ENCODE data around the gene GLOD4. TPM values are rescaled to one million over a fixed set of nuclear protein-coding genes. Genes with fewer than 3 reads are reported as not detected.

Gene GLOD4
- polyA plus RNA-seq, 1 experiment: 15.8 TPM

DNA sequence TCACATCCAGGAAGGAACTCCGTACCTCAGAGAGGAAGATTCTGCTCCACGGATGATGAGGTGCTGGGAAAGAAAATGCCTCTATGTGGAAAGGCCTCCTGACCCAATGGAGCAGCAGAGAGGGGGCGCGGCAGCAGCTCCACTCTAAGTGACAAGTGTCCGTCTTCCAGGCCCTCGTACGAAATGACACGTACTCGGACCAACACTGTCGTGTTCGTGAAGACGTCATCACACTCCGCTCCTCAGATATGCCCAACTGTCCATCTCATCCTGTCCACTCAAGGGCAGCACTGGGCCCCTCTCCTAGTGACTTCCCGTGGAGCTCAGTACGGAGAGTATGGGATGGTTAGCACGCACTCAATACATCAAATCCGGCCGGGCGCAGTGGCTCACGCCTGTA lies 32.3 kb upstream of the GLOD4 start:
- POLR2A ChIA-PET: no interaction called here
- peaks cover 30% of the 10 kb centered on the region for H3K36me3 ChIP-seq (ENCODE audit: control insufficient read depth, insufficient read depth, low read length)
- H3K27me3 ChIP-seq (ENCODE audit: control insufficient read depth, insufficient read depth, low read length): no peaks in the 10 kb centered on the region
- no peak for DNase-seq (ENCODE audit: low read depth)
- CTCF ChIA-PET: no interaction called here
- no peak overlapping the region for H3K4me3 ChIP-seq (ENCODE audit: low read depth, low read length)
- TF ChIP-seq, protein P1, sequence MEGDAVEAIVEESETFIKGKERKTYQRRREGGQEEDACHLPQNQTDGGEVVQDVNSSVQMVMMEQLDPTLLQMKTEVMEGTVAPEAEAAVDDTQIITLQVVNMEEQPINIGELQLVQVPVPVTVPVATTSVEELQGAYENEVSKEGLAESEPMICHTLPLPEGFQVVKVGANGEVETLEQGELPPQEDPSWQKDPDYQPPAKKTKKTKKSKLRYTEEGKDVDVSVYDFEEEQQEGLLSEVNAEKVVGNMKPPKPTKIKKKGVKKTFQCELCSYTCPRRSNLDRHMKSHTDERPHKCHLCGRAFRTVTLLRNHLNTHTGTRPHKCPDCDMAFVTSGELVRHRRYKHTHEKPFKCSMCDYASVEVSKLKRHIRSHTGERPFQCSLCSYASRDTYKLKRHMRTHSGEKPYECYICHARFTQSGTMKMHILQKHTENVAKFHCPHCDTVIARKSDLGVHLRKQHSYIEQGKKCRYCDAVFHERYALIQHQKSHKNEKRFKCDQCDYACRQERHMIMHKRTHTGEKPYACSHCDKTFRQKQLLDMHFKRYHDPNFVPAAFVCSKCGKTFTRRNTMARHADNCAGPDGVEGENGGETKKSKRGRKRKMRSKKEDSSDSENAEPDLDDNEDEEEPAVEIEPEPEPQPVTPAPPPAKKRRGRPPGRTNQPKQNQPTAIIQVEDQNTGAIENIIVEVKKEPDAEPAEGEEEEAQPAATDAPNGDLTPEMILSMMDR (IDR thresholded peaks at IDR 0.05; ENCODE audit: insufficient read depth, low read depth, low read length): no peak

DNA sequence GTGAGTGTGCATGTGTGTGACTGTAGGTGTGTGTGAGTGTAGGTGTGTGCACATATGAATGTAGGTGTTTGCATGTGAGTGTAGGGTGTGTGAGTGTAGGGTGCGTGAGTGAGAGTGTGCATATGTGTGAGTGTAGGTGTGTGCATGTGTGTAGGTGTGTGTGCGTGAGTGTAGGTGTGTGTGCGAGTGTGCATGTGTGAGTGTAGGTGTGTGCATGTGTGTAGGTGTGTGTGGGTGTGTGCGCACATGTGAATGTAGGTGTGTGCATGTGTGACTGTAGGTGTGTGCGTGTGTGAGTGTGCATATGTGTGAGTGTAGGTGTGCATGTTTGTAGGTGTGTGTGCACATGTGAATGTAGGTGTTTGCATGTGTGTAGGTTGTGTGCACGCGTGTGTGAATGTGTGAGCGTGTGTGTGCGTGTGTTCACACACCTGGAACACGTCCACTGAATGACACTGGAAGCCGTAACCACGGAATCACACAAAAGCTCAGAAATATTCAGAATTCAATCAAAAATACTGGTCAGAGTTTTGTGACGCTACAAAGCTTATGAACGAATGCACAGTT lies 30.6 kb upstream of the GLOD4 start:
- POLR2A ChIA-PET: no interaction called here
- TF ChIP-seq, protein P1 (IDR thresholded peaks at IDR 0.05; ENCODE audit: insufficient read depth, low read depth, low read length): no peak

DNA sequence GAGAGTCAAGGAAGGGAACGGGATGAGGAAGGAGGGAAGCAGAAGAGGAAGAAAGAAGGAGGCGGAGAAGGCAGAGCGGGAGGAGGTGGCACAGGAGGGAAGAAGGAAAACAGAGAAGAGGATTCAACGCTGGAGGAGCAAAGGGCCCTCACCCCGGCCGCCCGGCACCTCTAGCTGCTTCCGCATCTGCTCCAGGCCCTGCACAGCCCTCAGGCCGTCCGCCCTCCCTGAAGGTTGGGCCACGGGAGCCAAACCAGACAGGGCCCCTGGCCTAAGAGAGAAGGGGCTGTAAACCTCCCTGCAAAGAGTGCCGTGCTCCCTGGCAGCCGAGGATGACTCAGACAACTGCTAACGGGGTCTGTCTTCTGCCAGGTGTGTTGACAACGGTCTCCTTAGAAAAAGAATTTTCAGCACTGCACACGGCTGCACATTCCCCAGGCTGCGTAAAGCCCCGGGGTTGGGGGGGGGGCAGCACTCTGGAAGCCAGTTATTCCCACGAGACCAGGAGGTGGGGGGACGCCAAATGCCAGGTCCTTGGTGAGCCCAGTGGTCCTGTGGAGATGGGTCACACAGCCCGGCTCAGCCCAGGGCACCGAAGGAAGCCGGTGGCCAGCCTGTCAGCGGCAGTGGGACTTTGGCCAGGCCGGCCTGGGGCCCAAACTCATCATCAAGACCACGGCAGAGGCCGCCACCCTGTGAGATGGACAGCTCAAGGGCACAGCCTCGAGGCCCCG lies 29.1 kb upstream of the GLOD4 start:
- CTCF ChIA-PET: interaction anchor here (1.2 kb wide), 1 partner anchor 170 kb away, joined by 3 read pairs; no protein-coding TSS in a partner anchor
- TF ChIP-seq, protein P1 (IDR thresholded peaks at IDR 0.05; ENCODE audit: insufficient read depth, low read depth, low read length): no peak
- DNase-seq (ENCODE audit: low read depth): no peak
- POLR2A ChIA-PET: no interaction called here
- Histone ChIP-seq H3K4me3 (ENCODE audit: low read depth, low read length) (no peak overlapping the region), H3K36me3 (ENCODE audit: control insufficient read depth, insufficient read depth, low read length) (peaks cover 27% of the 10 kb centered on the region), H3K27me3 (ENCODE audit: control insufficient read depth, insufficient read depth, low read length) (no peaks in the 10 kb centered on the region)

More for the DNA sequence above, 30.6 kb upstream of the GLOD4 start:
- DNase-seq (ENCODE audit: low read depth): no peak
- Histone ChIP-seq H3K4me3 (ENCODE audit: low read depth, low read length) (no peak overlapping the region), H3K27me3 (ENCODE audit: control insufficient read depth, insufficient read depth, low read length) (no peaks in the 10 kb centered on the region), H3K36me3 (ENCODE audit: control insufficient read depth, insufficient read depth, low read length) (peaks cover 31% of the 10 kb centered on the region)
- CTCF ChIA-PET: interaction anchor here (1.2 kb wide), 1 partner anchor 168 kb away, joined by 3 read pairs; no protein-coding TSS in a partner anchor

DNA sequence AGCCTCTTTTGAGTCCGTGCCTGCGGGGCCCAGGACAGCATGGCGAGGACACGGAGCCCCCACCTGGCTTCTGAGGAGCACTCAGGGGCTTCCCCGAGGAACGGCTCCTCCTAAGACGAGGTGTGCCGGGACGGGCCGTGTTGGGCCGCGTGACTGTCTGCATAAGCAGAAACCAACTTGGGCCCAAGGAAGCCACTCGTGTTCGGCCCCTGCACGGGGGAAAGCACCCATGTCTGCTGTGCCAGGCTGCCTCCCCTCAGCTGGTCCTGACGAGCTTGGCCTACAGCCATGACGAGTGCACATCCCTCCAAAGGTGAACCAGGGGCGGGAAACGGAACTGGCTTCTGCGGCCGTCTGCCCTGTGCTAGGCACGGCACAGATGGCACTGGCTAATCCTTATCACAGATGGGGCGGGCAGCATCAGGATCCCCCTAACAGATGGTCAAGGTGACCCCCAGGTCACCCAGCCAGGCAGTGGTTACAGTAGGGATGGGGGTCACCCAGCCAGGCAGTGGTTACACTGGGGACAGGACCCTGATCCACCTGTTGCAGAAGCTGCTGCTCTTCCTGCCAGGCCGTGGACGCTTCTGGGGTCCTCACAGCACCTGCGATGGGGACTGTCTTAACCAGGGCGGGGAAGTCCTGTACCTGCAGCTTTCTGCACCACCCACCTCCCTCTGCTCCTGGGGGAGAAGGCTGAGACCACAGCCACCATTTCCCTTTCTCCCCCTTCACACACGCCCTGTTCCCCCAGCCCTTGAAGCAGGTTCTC lies 25.6 kb upstream of the GLOD4 start:
- Histone ChIP-seq H3K27me3 (ENCODE audit: control insufficient read depth, insufficient read depth, low read length) (no peaks in the 10 kb centered on the region), H3K4me3 (ENCODE audit: low read depth, low read length) (no peak overlapping the region), H3K36me3 (ENCODE audit: control insufficient read depth, insufficient read depth, low read length) (peaks cover 34% of the 10 kb centered on the region)
- no peak for DNase-seq (ENCODE audit: low read depth)
- CTCF ChIA-PET: no interaction called here
- TF ChIP-seq, protein P1 (IDR thresholded peaks at IDR 0.05; ENCODE audit: insufficient read depth, low read depth, low read length): no peak
- POLR2A ChIA-PET: no interaction called here
